MCF 10A (cell line): ENCODE results near the gene TOMM7. TPM values are rescaled to one million over a fixed set of nuclear protein-coding genes. Genes with fewer than 3 reads are reported as not detected.

Experiments
- BruUV-seq: library from RNA; stranded (reverse); fragments of 400-500 nt; replicated peaks from 2 replicates; lab custom pipeline; 2021; lab: Mats Ljungman, UMichigan
- CTCF ChIA-PET: fragments of 300-600 bp; sonication (Branson Sonifier 250); formaldehyde crosslinking; extraction: SDS; loops from one replicate; lab custom pipeline; 2021; ENCODE audit warnings: antibody characterized with exemption, inconsistent platforms; lab: Yijun Ruan, JAX
- POLR2A ChIA-PET: fragments of 300-600, 350-650 bp; sonication (Branson Sonifier 250); formaldehyde crosslinking; extraction: SDS; loops from one replicate; lab custom pipeline; 2020; ENCODE audit warnings: antibody characterized with exemption, inconsistent platforms; lab: Yijun Ruan, JAX
- DNase-seq: peaks from one replicate; pipeline ENCODE4 v3.0.0-alpha.2; 2018; ENCODE audit not compliant: unreplicated experiment
- H3K27ac Mint-ChIP-seq: one replicate; pipeline ENCODE4 v1.8.0; 2022; ENCODE audit warnings: mild to moderate bottlenecking, low read depth, mixed read lengths; ENCODE audit not compliant: unreplicated experiment
- H3K27me3 Mint-ChIP-seq: one replicate; pipeline ENCODE4 v1.8.0; 2022; ENCODE audit warnings: mixed read lengths; ENCODE audit not compliant: insufficient read depth, unreplicated experiment
- H3K36me3 Mint-ChIP-seq: one replicate; pipeline ENCODE4 v1.8.0; 2022; ENCODE audit warnings: mild to moderate bottlenecking, moderate library complexity, mixed read lengths; ENCODE audit not compliant: insufficient read depth, unreplicated experiment
- H3K4me1 Mint-ChIP-seq: one replicate; pipeline ENCODE4 v1.8.0; 2022; ENCODE audit warnings: mixed read lengths; ENCODE audit not compliant: insufficient read depth, unreplicated experiment
- H3K4me3 Mint-ChIP-seq: one replicate; pipeline ENCODE4 v1.8.0; 2022; ENCODE audit warnings: mild to moderate bottlenecking, moderate library complexity, mixed read lengths; ENCODE audit not compliant: unreplicated experiment
- H3K9me3 Mint-ChIP-seq: one replicate; pipeline ENCODE4 v1.8.0; 2022; ENCODE audit warnings: mixed read lengths; ENCODE audit not compliant: unreplicated experiment
- intact Hi-C: fragments of 100-400 bp; cut with micrococcal nuclease; formaldehyde crosslinking; loops from 2 replicates; pipeline ENCODE4 v1.14.1; 2022
- total RNA-seq: library from RNA; stranded (reverse); gene quantifications from 2 replicates; pipeline ENCODE4 v1.2.3, GENCODE V29; 2022
- TF ChIP-seq, protein P1 (sequence below): fragments of 200-600 bp; IDR thresholded peaks from one replicate; pipeline ENCODE4 v1.8.0; 2022; ENCODE audit warnings: antibody characterized with exemption, mild to moderate bottlenecking; ENCODE audit not compliant: unreplicated experiment

TOMM7 gene
- total RNA-seq, 1 experiment from 2014 or later: 376 TPM

DNA sequence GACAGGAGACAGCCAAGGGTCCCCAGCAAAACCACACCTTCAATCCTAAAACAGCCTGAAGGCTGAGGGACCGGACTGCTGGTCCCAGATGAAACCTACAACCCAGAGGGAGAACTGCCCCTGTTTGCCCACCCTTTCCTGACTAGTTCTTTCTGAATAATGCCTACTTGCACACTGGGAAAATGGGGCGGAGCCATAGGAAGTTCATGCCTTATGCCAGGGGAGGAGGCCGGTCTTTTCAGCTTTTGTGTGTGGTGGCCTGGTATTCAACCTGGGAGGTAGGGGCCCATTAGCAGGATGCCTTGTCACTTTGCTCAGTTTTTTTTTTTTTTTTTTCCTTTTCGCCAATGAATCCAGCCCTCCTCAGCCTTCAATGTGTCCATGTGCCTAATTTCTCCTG, 20.7 kb downstream of the TOMM7 start:
- intact Hi-C loops: no loop called here
- ChIA-PET CTCF (interaction anchor here (0.7 to 0.8 kb wide), 2 partner anchors 57 to 242 kb away, joined by 3 to 4 read pairs; no protein-coding TSS in a partner anchor), POLR2A (no interaction called here)
- Mint-ChIP-seq H3K9me3 (no peaks in the 10 kb centered on the region), H3K4me1 (no peaks in the 10 kb centered on the region), H3K36me3 (no peaks in the 10 kb centered on the region), H3K27me3 (no peaks in the 10 kb centered on the region), H3K4me3 (no peak overlapping the region), H3K27ac (no peak overlapping the region)
- no peak for DNase-seq
- no TSS peak for BruUV-seq
- TF ChIP-seq, protein P1, sequence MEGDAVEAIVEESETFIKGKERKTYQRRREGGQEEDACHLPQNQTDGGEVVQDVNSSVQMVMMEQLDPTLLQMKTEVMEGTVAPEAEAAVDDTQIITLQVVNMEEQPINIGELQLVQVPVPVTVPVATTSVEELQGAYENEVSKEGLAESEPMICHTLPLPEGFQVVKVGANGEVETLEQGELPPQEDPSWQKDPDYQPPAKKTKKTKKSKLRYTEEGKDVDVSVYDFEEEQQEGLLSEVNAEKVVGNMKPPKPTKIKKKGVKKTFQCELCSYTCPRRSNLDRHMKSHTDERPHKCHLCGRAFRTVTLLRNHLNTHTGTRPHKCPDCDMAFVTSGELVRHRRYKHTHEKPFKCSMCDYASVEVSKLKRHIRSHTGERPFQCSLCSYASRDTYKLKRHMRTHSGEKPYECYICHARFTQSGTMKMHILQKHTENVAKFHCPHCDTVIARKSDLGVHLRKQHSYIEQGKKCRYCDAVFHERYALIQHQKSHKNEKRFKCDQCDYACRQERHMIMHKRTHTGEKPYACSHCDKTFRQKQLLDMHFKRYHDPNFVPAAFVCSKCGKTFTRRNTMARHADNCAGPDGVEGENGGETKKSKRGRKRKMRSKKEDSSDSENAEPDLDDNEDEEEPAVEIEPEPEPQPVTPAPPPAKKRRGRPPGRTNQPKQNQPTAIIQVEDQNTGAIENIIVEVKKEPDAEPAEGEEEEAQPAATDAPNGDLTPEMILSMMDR: no peak

DNA sequence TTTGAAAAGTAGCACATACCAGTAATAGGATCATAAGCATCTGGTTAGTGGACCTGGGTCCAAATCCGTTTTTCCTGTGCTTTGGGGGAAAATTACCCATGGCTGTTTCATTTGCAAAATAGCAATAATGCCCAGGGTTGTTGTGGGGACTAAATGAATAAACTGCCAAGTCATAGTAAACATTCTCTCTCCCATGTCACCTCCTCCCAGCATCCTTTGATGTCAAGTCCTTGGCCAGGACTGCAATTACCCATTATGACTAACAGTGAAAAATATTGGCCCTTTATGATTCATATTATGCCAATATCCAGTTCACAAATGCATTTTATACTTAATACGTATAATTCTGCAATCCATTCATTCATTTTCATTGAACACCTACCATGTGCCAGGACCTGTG, 23.0 kb downstream of the TOMM7 start:
- DNase-seq: no peak

DNA sequence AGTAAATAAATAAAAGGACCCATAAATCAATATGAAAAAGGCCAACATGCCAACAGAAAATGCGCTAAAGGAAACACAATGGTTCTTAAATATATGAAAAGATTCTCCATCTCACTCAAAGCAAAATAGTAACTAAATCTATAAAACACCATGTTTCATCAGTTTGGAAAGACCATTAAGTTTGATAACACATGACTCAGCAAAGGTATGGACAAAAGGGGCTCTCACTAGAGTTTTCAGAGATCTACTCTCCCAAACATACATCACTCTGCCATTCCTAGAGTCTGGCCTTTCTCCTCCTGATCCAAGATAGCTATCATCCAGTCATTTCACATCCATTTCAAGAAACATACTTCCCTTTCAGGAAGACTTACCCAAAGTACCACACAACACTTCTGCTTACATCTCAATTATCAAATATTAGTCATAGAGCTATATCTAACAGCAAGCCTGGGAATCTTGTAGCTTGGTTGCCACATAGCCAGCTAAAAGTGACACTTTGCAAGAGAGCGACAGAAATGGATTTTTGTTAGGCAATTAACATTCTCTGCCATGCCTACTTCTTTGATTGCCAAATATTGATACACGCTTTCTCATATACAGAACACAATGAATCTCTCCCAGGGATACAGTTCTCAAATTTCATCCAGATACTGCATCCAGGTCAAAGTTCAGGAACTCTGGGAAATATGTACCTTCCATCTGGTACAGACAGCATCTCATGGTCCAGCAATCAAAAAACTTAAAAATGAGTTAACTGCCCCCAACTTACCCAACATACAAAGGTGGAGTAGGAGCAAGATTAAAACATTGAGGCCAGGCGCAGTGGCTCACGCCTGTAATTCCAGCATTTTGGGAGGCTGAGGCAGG, 28.8 kb downstream of the TOMM7 start:
- Mint-ChIP-seq H3K36me3 (no peaks in the 10 kb centered on the region), H3K27me3 (no peaks in the 10 kb centered on the region), H3K4me3 (no peak overlapping the region), H3K27ac (no peak overlapping the region), H3K9me3 (no peaks in the 10 kb centered on the region), H3K4me1 (no peaks in the 10 kb centered on the region)
- TF ChIP-seq, protein P1: no peak
- no peak for DNase-seq
- intact Hi-C loops: no loop called here
- no TSS peak for BruUV-seq
- POLR2A ChIA-PET: no interaction called here
- CTCF ChIA-PET: interaction anchor here (0.7 to 1.9 kb wide), 4 partner anchors 10 to 261 kb away, joined by 3 to 5 read pairs (median 4); no protein-coding TSS in a partner anchor

More for the DNA sequence above, 23.0 kb downstream of the TOMM7 start:
- Mint-ChIP-seq H3K36me3 (no peaks in the 10 kb centered on the region), H3K4me1 (no peaks in the 10 kb centered on the region), H3K27me3 (no peaks in the 10 kb centered on the region), H3K9me3 (no peaks in the 10 kb centered on the region), H3K27ac (no peak overlapping the region), H3K4me3 (no peak overlapping the region)
- no TSS peak for BruUV-seq
- CTCF ChIA-PET: interaction anchor here (0.6 kb wide), 1 partner anchor 752 kb away, joined by 3 read pairs; no protein-coding TSS in a partner anchor
- POLR2A ChIA-PET: no interaction called here
- intact Hi-C loops: no loop called here
- TF ChIP-seq, protein P1: no peak
